Skin epidermis (tissue), 12 donors: ENCODE measurements around the gene AP5B1.

Source experiments
- H3K27ac ChIP-seq, 21 experiments: fragments of 200-600 bp; sonication (generic) in 11 of 21; one replicate each; pipeline ENCODE4 v1.5.0; 2020; ENCODE audit warnings: mild to moderate bottlenecking in 3 of 21, inconsistent platforms in 2 of 21, moderate library complexity in 2 of 21
- H3K4me3 ChIP-seq, 7 experiments: fragments of 200-600 bp; sonication (generic) in 2 of 7; one replicate each; pipeline ENCODE4 v1.5.0; 2020; ENCODE audit warnings: inconsistent platforms in 2 of 7, mild to moderate bottlenecking in 2 of 7, moderate library complexity in 1 of 7

The AP5B1 gene

GRCh38 chr11:65780770-65781151 lies at the start of gene AP5B1:
TSS of gene AP5B1 (minus strand) at chr11:65780976. CDS start at chr11:65780591, 385 bp downstream.
- Histone ChIP-seq H3K27ac (peak within 1 kb of the TSS; percentile 80 to 98 (median 94)), H3K4me3 (peak within 1 kb of the TSS; percentile 71 to 95 (median 82))

DNA sequence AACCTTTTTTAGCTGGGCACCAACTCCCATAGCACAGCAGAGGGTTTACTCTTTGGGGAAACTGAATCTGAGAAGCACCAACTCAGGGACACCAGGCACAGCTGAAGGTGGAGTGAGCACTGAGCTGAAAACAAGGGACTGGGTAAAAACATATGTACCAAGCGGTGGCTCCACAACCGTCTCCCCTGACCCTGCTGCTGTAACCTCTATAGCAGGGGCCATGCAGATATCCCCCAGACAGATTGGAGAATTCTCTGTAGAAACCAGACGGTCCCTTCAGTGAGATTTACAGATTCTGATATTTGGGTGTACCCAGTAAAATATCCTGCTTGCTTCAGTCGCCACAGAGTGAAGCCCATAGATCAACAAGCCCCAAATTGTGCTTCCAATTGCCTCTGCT lies 48.7 kb upstream of the AP5B1 start:
- Histone ChIP-seq H3K4me3 (no peak overlapping the region), H3K27ac (no peak overlapping the region)

- H3K4me3 ChIP-seq = no peak overlapping the region
- H3K27ac ChIP-seq = no peak overlapping the region
These were observed 46.4 kb upstream of the AP5B1 start for GRCh38 chr11:65826984-65827735.

GRCh38 chr11:65822776-65823528 lies 42.2 kb upstream of the AP5B1 start:
- Histone ChIP-seq H3K4me3 (no peak overlapping the region), H3K27ac (no peak overlapping the region)

GRCh38 chr11:65821107-65821506 lies 40.3 kb upstream of the AP5B1 start:
- no peak overlapping the region for H3K4me3 ChIP-seq
- H3K27ac ChIP-seq = no peak overlapping the region

GRCh38 chr11:65817835-65818680 lies 37.3 kb upstream of the AP5B1 start:
- Histone ChIP-seq H3K27ac (peak overlapping the region; percentile 5 to 86 (median 74)), H3K4me3 (peak overlapping the region; percentile 36 to 65 (median 49))

DNA sequence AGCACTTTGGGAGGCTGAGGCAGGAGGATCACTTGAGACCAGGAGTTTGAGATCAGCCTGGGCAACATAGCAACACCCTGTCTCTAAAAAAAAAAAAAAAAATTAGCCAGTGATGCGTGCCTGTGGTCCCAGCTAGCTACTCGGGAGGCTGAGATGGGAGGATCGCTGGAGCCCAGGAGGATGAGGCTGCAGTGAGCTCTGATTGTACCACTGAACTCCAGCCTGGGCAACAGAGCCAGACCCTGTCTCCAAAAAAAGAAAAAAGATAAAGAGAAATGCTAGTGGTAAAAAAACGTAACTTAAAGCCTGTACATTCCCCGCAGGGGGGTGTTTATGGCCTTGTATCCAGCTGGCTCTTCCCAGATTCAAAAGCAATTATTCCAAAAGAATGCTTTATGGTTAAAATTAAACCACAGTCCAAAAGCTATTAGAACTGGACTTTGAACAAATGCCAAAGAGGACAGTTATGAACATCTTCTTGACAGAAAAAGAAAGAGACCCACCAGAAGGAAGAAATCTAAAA lies 36.6 kb upstream of the AP5B1 start:
- H3K27ac ChIP-seq = peak overlapping the region in 20 of 21 experiments; percentile 5 to 86 (median 74)
- H3K4me3 ChIP-seq = peak overlapping the region; percentile 36 to 65 (median 49)

DNA sequence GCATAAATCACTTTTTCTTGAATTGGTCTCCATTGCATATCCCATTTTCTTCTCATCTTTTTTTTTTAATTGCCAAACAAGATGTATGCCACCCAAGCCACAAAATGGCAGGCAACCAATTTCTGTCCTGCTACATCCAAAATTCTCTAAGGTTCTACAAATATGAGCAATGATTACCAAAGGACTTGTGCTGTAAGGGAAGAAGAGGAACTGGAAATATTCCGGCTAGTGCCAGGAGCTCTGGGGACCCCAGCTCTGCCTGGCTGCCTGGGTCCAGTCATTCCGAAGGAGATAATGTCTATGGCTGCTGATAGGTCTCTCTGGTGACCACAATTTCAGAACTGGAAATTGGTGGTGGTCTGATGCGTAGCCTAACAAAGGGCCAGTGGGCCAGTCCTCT lies 35.9 kb upstream of the AP5B1 start:
- H3K27ac ChIP-seq = peak overlapping the region in 3 of 21 experiments; percentile 73 to 78 (median 75)
- peak overlapping the region in 1 of 7 experiments; percentile 65 for H3K4me3 ChIP-seq

GRCh38 chr11:65814986-65815565 lies 34.3 kb upstream of the AP5B1 start:
- peak overlapping the region in 12 of 21 experiments; percentile 4 to 78 (median 37) for H3K27ac ChIP-seq

GRCh38 chr11:65814131-65814985 lies 33.6 kb upstream of the AP5B1 start:
- H3K27ac ChIP-seq = peak overlapping the region in 10 of 21 experiments; percentile 7 to 78 (median 48)

More at GRCh38 chr11:65814986-65815565, 34.3 kb upstream of the AP5B1 start:
- H3K4me3 ChIP-seq = no peak overlapping the region

GRCh38 chr11:65811764-65812475 lies 31.1 kb upstream of the AP5B1 start:
- Histone ChIP-seq H3K27ac (no peak overlapping the region), H3K4me3 (no peak overlapping the region)

More at GRCh38 chr11:65814131-65814985, 33.6 kb upstream of the AP5B1 start:
- no peak overlapping the region for H3K4me3 ChIP-seq

GRCh38 chr11:65810046-65810868 lies 29.5 kb upstream of the AP5B1 start:
- H3K27ac ChIP-seq = no peak overlapping the region
- H3K4me3 ChIP-seq = no peak overlapping the region

DNA sequence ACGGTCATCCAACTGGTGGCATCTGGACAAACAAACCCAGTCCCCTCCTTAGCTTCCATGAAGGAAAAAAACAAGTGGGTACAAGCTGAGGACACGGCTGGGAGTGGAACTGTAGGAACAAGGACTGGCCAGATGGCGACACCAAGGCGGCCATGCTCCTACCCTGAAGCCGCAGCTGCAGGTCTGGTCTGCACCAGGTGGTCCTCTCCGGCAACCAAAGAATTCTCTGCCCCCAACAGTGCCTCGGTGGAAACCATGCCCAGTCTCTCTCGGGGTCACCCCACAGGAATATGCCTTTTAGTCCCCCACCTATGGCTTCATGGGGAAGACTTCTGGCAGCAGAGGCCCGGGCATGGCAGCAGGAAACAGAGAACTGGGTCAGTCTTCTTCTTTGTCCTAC lies 28.7 kb upstream of the AP5B1 start:
- H3K27ac ChIP-seq = no peak overlapping the region
- no peak overlapping the region for H3K4me3 ChIP-seq

- peak overlapping the region in 2 of 7 experiments; percentile 8 to 18 for H3K4me3 ChIP-seq
- H3K27ac ChIP-seq = peak overlapping the region in 3 of 21 experiments; percentile 14 to 41 (median 26)
These were observed 28.1 kb upstream of the AP5B1 start for GRCh38 chr11:65808744-65809341.

DNA sequence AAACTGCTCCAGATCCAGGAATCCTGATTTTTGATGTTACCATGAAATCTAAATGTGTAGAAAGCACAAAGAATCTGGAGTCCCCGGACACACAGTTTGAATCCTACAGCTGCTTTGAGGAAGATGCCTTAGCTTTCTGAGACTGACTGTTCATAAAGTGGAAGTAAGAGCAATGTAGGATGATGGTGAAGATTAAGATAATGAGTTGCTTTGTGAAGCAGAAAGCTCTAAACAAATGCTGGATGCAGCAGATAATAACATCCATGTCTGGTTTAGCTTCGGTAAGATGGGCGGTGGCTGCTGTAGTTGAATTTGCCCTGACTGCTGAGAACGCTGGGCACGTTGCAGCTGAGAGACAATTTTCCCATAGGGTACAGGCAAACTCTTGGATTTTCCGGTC lies 26.2 kb upstream of the AP5B1 start:
- Histone ChIP-seq H3K4me3 (no peak overlapping the region), H3K27ac (no peak overlapping the region)

GRCh38 chr11:65803797-65804492 lies 23.2 kb upstream of the AP5B1 start:
- H3K4me3 ChIP-seq = no peak overlapping the region
- no peak overlapping the region for H3K27ac ChIP-seq
